GM21737 (cell line): Measurements from ENCODE around the gene TJP1.
"Not testable (repeated sequence)": the region's sequence is repeated elsewhere in the genome, so short reads cannot be mapped to it uniquely, and the experiment has no call there.

Experiments used
- ATAC-seq: cut with Tn5 transposase; IDR thresholded peaks from one replicate; pipeline ENCODE4 v1.9.1; 2021; ENCODE audit warnings: mild to moderate bottlenecking, moderate library complexity; ENCODE audit not compliant: unreplicated experiment

The TJP1 gene

GRCh38 chr15:29800491-29801366 is 21.5 kb downstream of the TJP1 start:
- no peak for ATAC-seq

GRCh38 chr15:29799859-29800258 is 22.4 kb downstream of the TJP1 start:
- no peak for ATAC-seq

- ATAC-seq, result no peak
Measured at GRCh38 chr15:29795610-29796009, 26.7 kb downstream of the TJP1 start.

GRCh38 chr15:29792426-29793159 is 29.7 kb downstream of the TJP1 start:
- no peak for ATAC-seq

GRCh38 chr15:29790607-29791006 is 31.7 kb downstream of the TJP1 start:
- ATAC-seq, result no peak

- no peak for ATAC-seq
Measured at GRCh38 chr15:29789871-29790270, 32.4 kb downstream of the TJP1 start.

- no peak for ATAC-seq
Measured at GRCh38 chr15:29788433-29789034, 33.7 kb downstream of the TJP1 start.

GRCh38 chr15:29787767-29788166 is 34.5 kb downstream of the TJP1 start:
- no peak for ATAC-seq

- no peak for ATAC-seq
Measured at GRCh38 chr15:29785642-29786041, 36.6 kb downstream of the TJP1 start.

GRCh38 chr15:29785136-29785535 is 37.1 kb downstream of the TJP1 start:
- ATAC-seq, result no peak

- ATAC-seq, result no peak
Measured at GRCh38 chr15:29784413-29784812, 37.9 kb downstream of the TJP1 start.

- not testable (repeated sequence) for ATAC-seq
Measured at GRCh38 chr15:29782816-29783215, 39.5 kb downstream of the TJP1 start.

GRCh38 chr15:29778382-29778781 is 43.9 kb downstream of the TJP1 start:
- no peak for ATAC-seq

- ATAC-seq, result no peak
Measured at GRCh38 chr15:29776859-29777258, 45.4 kb downstream of the TJP1 start.

- no peak for ATAC-seq
Measured at GRCh38 chr15:29774900-29775299, 47.4 kb downstream of the TJP1 start.

- no peak for ATAC-seq
Measured at GRCh38 chr15:29773816-29774215, 48.5 kb downstream of the TJP1 start.

- ATAC-seq, result no peak
Measured at GRCh38 chr15:29773000-29773399, 49.3 kb downstream of the TJP1 start.

GRCh38 chr15:29770796-29771195 is 51.5 kb downstream of the TJP1 start:
- ATAC-seq, result no peak

- no peak for ATAC-seq
Measured at GRCh38 chr15:29765898-29766527, 56.3 kb downstream of the TJP1 start.

GRCh38 chr15:29765234-29765841 is 56.9 kb downstream of the TJP1 start:
- ATAC-seq, result no peak

GRCh38 chr15:29759596-29759995 is 62.7 kb downstream of the TJP1 start:
- ATAC-seq, result no peak
